Hair follicle dermal papilla cell (primary cell): Measurements from ENCODE around the gene GNE. TPM values are rescaled to one million over a fixed set of nuclear protein-coding genes. Genes with fewer than 3 reads are reported as not detected.

ENCODE experiments used
- small RNA-seq: library from RNA; depleted of rRNA; stranded (forward); fragments of <200 nt; gene quantifications from one replicate; pipeline ENCODE3, GENCODE V24; 2012
- total RNA-seq: library from RNA; depleted of rRNA; stranded (reverse); fragments of >200 nt; gene quantifications from 2 replicates; pipeline ENCODE4 v1.2.3, GENCODE V29; 2012

The GNE gene
- total RNA-seq, result 32.7 and 37.5 TPM in 2 replicates

GRCh38 chr9:36258208-36258995, at the start of gene GNE:
TSS of gene GNE (minus strand) at chr9:36258448. CDS start at chr9:36249355, 9,093 bp downstream.

GRCh38 chr9:36190388-36191289, 67.6 kb downstream of the GNE start, which contains the start of gene CLTA:
TSS of gene CLTA (plus strand) at chr9:36190921. CDS start at chr9:36191057, 136 bp downstream.

GRCh38 chr9:36169166-36169565, 89.1 kb downstream of the GNE start, which contains the start of gene CCIN:
TSS of gene CCIN (plus strand) at chr9:36169388. CDS start at chr9:36169503, 115 bp downstream.

Small RNAs within 50 kb of the gene (small RNA-seq; reads per million reads assigned to genes)
- not detected for gene RNU4-53P

Other genes starting within 250 kb of the GNE start
- 142 and 147 TPM in 2 replicates for gene RECK, start 221.5 kb downstream of the GNE start, total RNA-seq
- 19.1 and 30.0 TPM in 2 replicates for gene GLIPR2, start 121.7 kb downstream of the GNE start, total RNA-seq
- 0.81 and 0.97 TPM in 2 replicates for gene CCIN, start 89.1 kb downstream of the GNE start, total RNA-seq
- 131 and 163 TPM in 2 replicates for gene CLTA, start 67.5 kb downstream of the GNE start, total RNA-seq
- 14.0 and 15.3 TPM in 2 replicates for gene RNF38, start 141.8 kb upstream of the GNE start, total RNA-seq